ENCODE data around the gene HHAT. TPM values are rescaled to one million over a fixed set of nuclear protein-coding genes. Genes with fewer than 3 reads are reported as not detected.

The HHAT gene
- total and polyA plus RNA-seq, 2 donors (not counting 3 experiments of a cell fraction or from before 2014, with no cell fraction given) = 2.4 to 4.3 TPM

DNA sequence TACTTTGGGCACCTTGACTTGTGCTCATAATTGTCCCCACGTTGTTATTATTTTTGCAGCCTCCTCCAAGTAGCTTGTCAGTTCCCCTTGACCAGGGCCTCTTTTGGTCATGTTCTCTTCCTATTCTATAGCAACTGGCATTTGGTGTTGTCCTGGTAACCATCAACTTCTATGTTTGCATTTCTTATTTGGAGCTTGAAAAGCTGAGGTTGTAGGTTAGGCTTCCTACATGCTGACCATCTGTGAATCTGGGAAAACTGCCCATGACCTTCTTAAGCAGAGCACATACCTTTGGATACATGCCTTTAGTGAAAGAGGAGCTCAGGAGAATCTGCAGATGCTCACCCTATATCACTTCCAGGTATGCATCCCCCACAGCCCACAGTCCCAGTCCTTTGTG lies 160.8 kb downstream of the HHAT start:
- Histone ChIP-seq H2AFZ (ENCODE audit: low read depth, low read length) (no peak overlapping the region), H3K4me3 (replicated peaks in 1 of 3; ENCODE audit: insufficient read depth in 1 of 3, low read depth in 1 of 3, low read length in 3 of 3) (no peak overlapping the region), H3K79me2 (ENCODE audit: control insufficient read depth, insufficient read depth, low read length) (no peaks in the 10 kb centered on the region), H3K4me1 (ENCODE audit: control insufficient read depth, extremely low read depth, insufficient read depth, low read length) (no peaks in the 10 kb centered on the region), H3K27me3 (ENCODE audit: control insufficient read depth in 2 of 2, insufficient read depth in 2 of 2, low read length in 2 of 2) (no peaks in the 10 kb centered on the region), H3K9ac (replicated peaks; ENCODE audit: extremely low read depth, insufficient read depth, low read length) (no peak overlapping the region), H3K27ac (ENCODE audit: insufficient read depth, low read depth, low read length) (no peak overlapping the region), H4K20me1 (replicated peaks; ENCODE audit: control insufficient read depth, extremely low read depth, insufficient read depth, low read length) (no peaks in the 10 kb centered on the region), H3K9me3 (replicated peaks; ENCODE audit: control insufficient read depth, insufficient read depth, low read length) (no peaks in the 10 kb centered on the region), H3K9me1 (replicated peaks; ENCODE audit: control insufficient read depth, extremely low read depth, insufficient read depth, low read length) (no peaks in the 10 kb centered on the region), H3K4me2 (ENCODE audit: insufficient read depth, low read length) (no peak overlapping the region), H3K36me3 (ENCODE audit: control insufficient read depth in 2 of 2, extremely low read depth in 1 of 2, insufficient read depth in 2 of 2, low read length in 2 of 2) (no peaks in the 10 kb centered on the region)
- no TSS peak for BruUV-seq (replicated peaks)
- no peak for DNase-seq (ENCODE audit: low read depth, low spot score)
- ChIA-PET CTCF (no interaction called here), POLR2A (no interaction called here)
- no peak for FAIRE-seq
- intact Hi-C loops (cut with micrococcal nuclease) = no loop called here
- dilution Hi-C loops (cut with MboI; ENCODE audit: extremely low pct_ligation_motif_present, low sequenced_read_pairs) = no loop called here
- TF ChIP-seq FOS (IDR thresholded peaks at IDR 0.05; ENCODE audit: borderline replicate concordance, insufficient read depth, low read length) = no peak
- TF ChIP-seq EZH2 (IDR thresholded peaks at IDR 0.05; ENCODE audit: borderline replicate concordance, low read depth, low read length, severe bottlenecking) = no peak
- TF ChIP-seq, protein P1, sequence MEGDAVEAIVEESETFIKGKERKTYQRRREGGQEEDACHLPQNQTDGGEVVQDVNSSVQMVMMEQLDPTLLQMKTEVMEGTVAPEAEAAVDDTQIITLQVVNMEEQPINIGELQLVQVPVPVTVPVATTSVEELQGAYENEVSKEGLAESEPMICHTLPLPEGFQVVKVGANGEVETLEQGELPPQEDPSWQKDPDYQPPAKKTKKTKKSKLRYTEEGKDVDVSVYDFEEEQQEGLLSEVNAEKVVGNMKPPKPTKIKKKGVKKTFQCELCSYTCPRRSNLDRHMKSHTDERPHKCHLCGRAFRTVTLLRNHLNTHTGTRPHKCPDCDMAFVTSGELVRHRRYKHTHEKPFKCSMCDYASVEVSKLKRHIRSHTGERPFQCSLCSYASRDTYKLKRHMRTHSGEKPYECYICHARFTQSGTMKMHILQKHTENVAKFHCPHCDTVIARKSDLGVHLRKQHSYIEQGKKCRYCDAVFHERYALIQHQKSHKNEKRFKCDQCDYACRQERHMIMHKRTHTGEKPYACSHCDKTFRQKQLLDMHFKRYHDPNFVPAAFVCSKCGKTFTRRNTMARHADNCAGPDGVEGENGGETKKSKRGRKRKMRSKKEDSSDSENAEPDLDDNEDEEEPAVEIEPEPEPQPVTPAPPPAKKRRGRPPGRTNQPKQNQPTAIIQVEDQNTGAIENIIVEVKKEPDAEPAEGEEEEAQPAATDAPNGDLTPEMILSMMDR (IDR thresholded peaks at IDR 0.05; ENCODE audit: extremely low read depth in 1 of 2, insufficient read depth in 1 of 2, low read depth in 1 of 2, low read length in 2 of 2) = no peak
- TF ChIP-seq, protein P2, sequence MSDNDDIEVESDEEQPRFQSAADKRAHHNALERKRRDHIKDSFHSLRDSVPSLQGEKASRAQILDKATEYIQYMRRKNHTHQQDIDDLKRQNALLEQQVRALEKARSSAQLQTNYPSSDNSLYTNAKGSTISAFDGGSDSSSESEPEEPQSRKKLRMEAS (IDR thresholded peaks at IDR 0.05; ENCODE audit: insufficient read depth, insufficient read length) = no peak
- TF ChIP-seq POLR2AphosphoS5 (IDR thresholded peaks at IDR 0.05; ENCODE audit: insufficient read depth, low read depth, low read length) = no peak

DNA sequence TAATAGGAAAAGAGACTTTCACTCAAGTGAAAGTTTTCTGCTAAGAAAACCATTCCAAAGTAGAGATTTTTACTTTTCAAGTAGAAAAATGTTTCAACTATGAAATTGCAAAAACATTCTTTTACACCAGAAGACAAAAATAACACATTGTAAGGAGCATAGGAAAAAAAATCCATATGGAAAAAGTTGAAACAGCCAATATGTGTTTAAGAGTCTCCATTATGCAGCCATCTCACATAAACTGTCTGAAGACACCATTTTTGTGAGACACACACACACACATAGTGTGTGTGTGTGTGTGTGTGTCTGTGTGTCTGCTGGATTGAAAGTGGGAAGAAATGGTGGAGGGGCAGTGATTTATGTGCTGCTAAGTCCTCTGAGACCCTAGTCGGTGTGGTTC lies 162.1 kb downstream of the HHAT start:
- Histone ChIP-seq H3K4me1 (ENCODE audit: control insufficient read depth, extremely low read depth, insufficient read depth, low read length) (no peaks in the 10 kb centered on the region), H3K9ac (replicated peaks; ENCODE audit: extremely low read depth, insufficient read depth, low read length) (no peak overlapping the region), H3K9me1 (replicated peaks; ENCODE audit: control insufficient read depth, extremely low read depth, insufficient read depth, low read length) (no peaks in the 10 kb centered on the region), H3K27me3 (ENCODE audit: control insufficient read depth in 2 of 2, insufficient read depth in 2 of 2, low read length in 2 of 2) (no peaks in the 10 kb centered on the region), H2AFZ (ENCODE audit: low read depth, low read length) (no peak overlapping the region), H4K20me1 (replicated peaks; ENCODE audit: control insufficient read depth, extremely low read depth, insufficient read depth, low read length) (no peaks in the 10 kb centered on the region), H3K9me3 (replicated peaks; ENCODE audit: control insufficient read depth, insufficient read depth, low read length) (no peaks in the 10 kb centered on the region), H3K79me2 (ENCODE audit: control insufficient read depth, insufficient read depth, low read length) (no peaks in the 10 kb centered on the region), H3K36me3 (ENCODE audit: control insufficient read depth in 2 of 2, extremely low read depth in 1 of 2, insufficient read depth in 2 of 2, low read length in 2 of 2) (no peaks in the 10 kb centered on the region), H3K27ac (ENCODE audit: insufficient read depth, low read depth, low read length) (no peak overlapping the region), H3K4me2 (ENCODE audit: insufficient read depth, low read length) (no peak overlapping the region), H3K4me3 (replicated peaks in 1 of 3; ENCODE audit: insufficient read depth in 1 of 3, low read depth in 1 of 3, low read length in 3 of 3) (no peak overlapping the region)
- FAIRE-seq = no peak
- BruUV-seq (replicated peaks) = no TSS peak
- dilution Hi-C loops (cut with MboI; ENCODE audit: extremely low pct_ligation_motif_present, low sequenced_read_pairs) (no loop called here), intact Hi-C loops (cut with micrococcal nuclease) (no loop called here)
- TF ChIP-seq EZH2 (IDR thresholded peaks at IDR 0.05; ENCODE audit: borderline replicate concordance, low read depth, low read length, severe bottlenecking) (no peak), POLR2AphosphoS5 (IDR thresholded peaks at IDR 0.05; ENCODE audit: insufficient read depth, low read depth, low read length) (no peak), FOS (IDR thresholded peaks at IDR 0.05; ENCODE audit: borderline replicate concordance, insufficient read depth, low read length) (no peak), GATA2 (IDR thresholded peaks at IDR 0.05; ENCODE audit: insufficient read depth, insufficient read length, low read depth, low read length) (no peak), POLR2A (IDR thresholded peaks at IDR 0.05; ENCODE audit: low read depth, low read length) (no peak), JUN (IDR thresholded peaks at IDR 0.05; ENCODE audit: borderline replicate concordance, insufficient read depth, insufficient read length, low read depth) (no peak)
- no peak for DNase-seq (ENCODE audit: low read depth, low spot score)
- ChIA-PET CTCF (no interaction called here), POLR2A (no interaction called here)
